ENCODE results near the gene GFI1B.

DNA sequence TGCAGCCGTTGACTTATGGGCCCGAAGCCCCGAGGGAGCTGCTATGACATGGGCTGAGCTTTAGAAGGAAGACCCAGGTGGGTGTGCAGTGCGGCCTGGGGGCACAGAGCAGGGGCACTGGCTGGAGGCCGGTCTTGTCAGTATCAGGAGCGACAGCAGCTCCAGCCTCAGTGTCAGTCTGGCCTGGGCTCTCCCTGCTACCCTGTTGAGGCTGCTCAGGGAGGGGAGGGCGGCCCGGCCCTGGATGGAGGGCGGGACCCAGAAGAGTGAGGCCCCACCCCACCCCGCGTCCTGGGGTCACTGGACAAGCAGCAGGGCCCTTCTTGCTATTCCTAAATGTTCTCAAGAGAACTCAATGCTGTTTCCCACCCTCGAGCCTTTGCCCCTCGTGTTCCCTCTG lies 18.0 kb downstream of the GFI1B start:
- no peak for TF ChIP-seq TAF1 (IDR thresholded peaks at IDR 0.05; ENCODE audit: low read depth, low read length)
- no peak for TF ChIP-seq POLR2A (IDR thresholded peaks at IDR 0.05; ENCODE audit: low read depth, low read length)
- no peak for TF ChIP-seq POLR2AphosphoS5 (IDR thresholded peaks at IDR 0.05; ENCODE audit: low read depth, low read length)
